ENCODE data around the gene DNPH1.

DNA sequence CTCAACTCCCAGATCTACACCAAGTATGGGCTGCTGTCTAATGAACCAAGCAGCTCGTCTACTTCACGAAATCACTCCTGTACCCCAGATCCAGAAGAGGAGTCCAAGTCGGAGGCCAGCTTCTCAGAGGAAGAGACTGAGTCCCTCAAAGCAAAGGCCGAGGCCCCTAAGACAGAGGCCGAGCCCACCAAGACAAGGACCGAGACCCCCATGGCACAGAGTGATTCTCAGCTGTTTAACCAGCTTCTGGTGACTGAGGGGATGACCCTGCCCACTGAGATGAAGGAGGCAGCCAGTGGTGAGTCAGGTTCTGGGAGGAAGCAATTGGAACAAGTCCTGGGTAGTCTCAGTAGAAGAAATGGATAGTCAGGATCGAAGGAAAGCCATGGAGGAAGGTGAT is 41.5 kb downstream of the DNPH1 start:
- no peak for TF ChIP-seq ZNF138 (tag by site-specific recombination; IDR thresholded peaks at IDR 0.05; ENCODE audit: borderline replicate concordance)
- no peak for TF ChIP-seq ZNF585B (tag by site-specific recombination; IDR thresholded peaks at IDR 0.05)
- TF ChIP-seq, protein P1, sequence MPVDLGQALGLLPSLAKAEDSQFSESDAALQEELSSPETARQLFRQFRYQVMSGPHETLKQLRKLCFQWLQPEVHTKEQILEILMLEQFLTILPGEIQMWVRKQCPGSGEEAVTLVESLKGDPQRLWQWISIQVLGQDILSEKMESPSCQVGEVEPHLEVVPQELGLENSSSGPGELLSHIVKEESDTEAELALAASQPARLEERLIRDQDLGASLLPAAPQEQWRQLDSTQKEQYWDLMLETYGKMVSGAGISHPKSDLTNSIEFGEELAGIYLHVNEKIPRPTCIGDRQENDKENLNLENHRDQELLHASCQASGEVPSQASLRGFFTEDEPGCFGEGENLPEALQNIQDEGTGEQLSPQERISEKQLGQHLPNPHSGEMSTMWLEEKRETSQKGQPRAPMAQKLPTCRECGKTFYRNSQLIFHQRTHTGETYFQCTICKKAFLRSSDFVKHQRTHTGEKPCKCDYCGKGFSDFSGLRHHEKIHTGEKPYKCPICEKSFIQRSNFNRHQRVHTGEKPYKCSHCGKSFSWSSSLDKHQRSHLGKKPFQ (tag by site-specific recombination; IDR thresholded peaks at IDR 0.05): no peak
- no peak for TF ChIP-seq SETDB1 (IDR thresholded peaks at IDR 0.05; ENCODE audit: insufficient read length, low read length)
- no peak for TF ChIP-seq ZNF423 (tag by site-specific recombination; IDR thresholded peaks at IDR 0.05)
- TF ChIP-seq CTCF (tag by site-specific recombination; IDR thresholded peaks at IDR 0.05): no peak
- TF ChIP-seq HOXD13 (CRISPR knock-in tag; IDR thresholded peaks at IDR 0.05; ENCODE audit: borderline replicate concordance): no peak
- no peak for TF ChIP-seq TSHZ1 (tag by site-specific recombination; IDR thresholded peaks at IDR 0.05; ENCODE audit: borderline replicate concordance)
- no peak for TF ChIP-seq ZSCAN16 (tag by site-specific recombination; IDR thresholded peaks at IDR 0.05)
- no peak for TF ChIP-seq ZNF660 (tag by site-specific recombination; IDR thresholded peaks at IDR 0.05)
- TF ChIP-seq ZNF274 (IDR thresholded peaks at IDR 0.05; ENCODE audit: low read length): no peak
- TF ChIP-seq ZNF274 (tag by site-specific recombination; IDR thresholded peaks at IDR 0.05; ENCODE audit: borderline replicate concordance): no peak
- TF ChIP-seq, protein P2, sequence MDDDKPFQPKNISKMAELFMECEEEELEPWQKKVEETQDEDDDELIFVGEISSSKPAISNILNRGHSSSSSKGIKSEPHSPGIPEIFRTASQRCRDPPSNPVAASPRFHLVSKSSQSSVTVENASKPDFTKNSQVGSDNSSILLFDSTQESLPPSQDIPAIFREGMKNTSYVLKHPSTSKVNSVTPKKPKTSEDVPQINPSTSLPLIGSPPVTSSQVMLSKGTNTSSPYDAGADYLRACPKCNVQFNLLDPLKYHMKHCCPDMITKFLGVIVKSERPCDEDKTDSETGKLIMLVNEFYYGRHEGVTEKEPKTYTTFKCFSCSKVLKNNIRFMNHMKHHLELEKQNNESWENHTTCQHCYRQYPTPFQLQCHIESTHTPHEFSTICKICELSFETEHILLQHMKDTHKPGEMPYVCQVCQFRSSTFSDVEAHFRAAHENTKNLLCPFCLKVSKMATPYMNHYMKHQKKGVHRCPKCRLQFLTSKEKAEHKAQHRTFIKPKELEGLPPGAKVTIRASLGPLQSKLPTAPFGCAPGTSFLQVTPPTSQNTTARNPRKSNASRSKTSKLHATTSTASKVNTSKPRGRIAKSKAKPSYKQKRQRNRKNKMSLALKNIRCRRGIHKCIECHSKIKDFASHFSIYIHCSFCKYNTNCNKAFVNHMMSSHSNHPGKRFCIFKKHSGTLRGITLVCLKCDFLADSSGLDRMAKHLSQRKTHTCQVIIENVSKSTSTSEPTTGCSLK (tag by site-specific recombination; IDR thresholded peaks at IDR 0.05): no peak

Data from HEK293 (cell line).